A549 (cell line): Measurements from ENCODE around the gene GGT7. TPM values are rescaled to one million over a fixed set of nuclear protein-coding genes. Genes with fewer than 3 reads are reported as not detected.

Source experiments
- ATAC-seq, 2 experiments: fragments of 200-7000 bp in 1 of 2; fragments of >200 bp in 1 of 2; cut with Nextera tagmentation in 1 of 2; cut with Tn5 transposase in 1 of 2; 3 replicates each; pipeline versions ENCODE4 v1.8.0 to v1.9.1; 2018 to 2020; ENCODE audit warnings: mild to moderate bottlenecking in 1 of 2, moderate library complexity in 1 of 2
- CTCF ChIA-PET: fragments of 300-600 bp; sonication (Branson Sonifier 250); formaldehyde crosslinking; extraction: SDS; loops from one replicate; lab custom pipeline; 2021; ENCODE audit warnings: antibody characterized with exemption, inconsistent platforms; lab: Yijun Ruan, JAX
- POLR2A ChIA-PET: fragments of 350-600 bp; formaldehyde crosslinking; extraction: SDS; loops from one replicate; lab custom pipeline; 2021; ENCODE audit warnings: antibody characterized with exemption, inconsistent platforms; lab: Yijun Ruan, JAX
- DNase-seq, 2 experiments: peaks; one replicate each; pipeline versions ENCODE4 v3.0.0 to v3.0.0-alpha.2; 2011 to 2016; ENCODE audit warnings: low read depth in 1 of 2, low spot score in 1 of 2
- FAIRE-seq: peaks from 2 replicates; lab custom pipeline; 2011; peaks lifted over from hg19 to GRCh38; lab: Jason Lieb, UNC
- H3K27ac ChIP-seq, 2 experiments: fragments of >200 bp; sonication (Bioruptor Twin); formaldehyde crosslinking; 3 replicates each; pipeline ENCODE4 v1.5.1; 2016 to 2017
- H3K4me1 ChIP-seq: fragments of >200 bp; sonication (Bioruptor Twin); formaldehyde crosslinking; 3 replicates; pipeline ENCODE4 v1.6.1; 2016
- H3K4me2 ChIP-seq: fragments of >200 bp; sonication (Bioruptor Twin); formaldehyde crosslinking; 3 replicates; pipeline ENCODE4 v1.6.1; 2016
- H3K4me3 ChIP-seq: fragments of >200 bp; sonication (Bioruptor Twin); formaldehyde crosslinking; 3 replicates; pipeline ENCODE4 v1.5.1; 2016
- H3K9me3 ChIP-seq: fragments of >200 bp; sonication (Bioruptor Twin); formaldehyde crosslinking; 3 replicates; pipeline ENCODE4 v1.6.1; 2016
- ATOH8 ChIP-seq: fragments of 250-450 bp; sonication (Bioruptor Pico); IDR thresholded peaks from 2 replicates; pipeline ENCODE4 v1.5.0; 2020; ENCODE audit warnings: low read depth, mild to moderate bottlenecking, moderate library complexity
- BHLHE40 ChIP-seq: IDR thresholded peaks from 2 replicates; pipeline ENCODE4 v1.6.1; 2012; ENCODE audit warnings: low read depth, low read length, inconsistent platforms
- CBX2 ChIP-seq: fragments of 200-600 bp; sonication (generic); IDR thresholded peaks from 2 replicates; pipeline ENCODE4 v1.6.1; 2016; ENCODE audit warnings: low read depth, mild to moderate bottlenecking, borderline replicate concordance
- CEBPB ChIP-seq, 2 experiments: fragments of >200 bp in 1 of 2; sonication (Bioruptor Twin) in 1 of 2; formaldehyde crosslinking in 1 of 2; IDR thresholded peaks; 2 replicates each; pipeline ENCODE4 v1.6.1; 2012 to 2016
- CHD4 ChIP-seq: fragments of 200-600 bp; sonication (generic); IDR thresholded peaks from 2 replicates; pipeline ENCODE4 v1.6.1; 2016; ENCODE audit warnings: antibody characterized with exemption, mild to moderate bottlenecking, borderline replicate concordance
- CTCF ChIP-seq: fragments of >200 bp; sonication (Bioruptor Twin); formaldehyde crosslinking; IDR thresholded peaks from 3 replicates; pipeline ENCODE4 v1.5.1; 2016
- EHF ChIP-seq: fragments of 250-450 bp; sonication (Bioruptor Pico); IDR thresholded peaks from 2 replicates; pipeline ENCODE4 v1.5.0; 2020; ENCODE audit warnings: mild to moderate bottlenecking
- EHMT2 ChIP-seq: fragments of 200-600 bp; sonication (generic); IDR thresholded peaks from 2 replicates; pipeline ENCODE4 v1.6.1; 2016; ENCODE audit warnings: antibody characterized with exemption, low read depth, mild to moderate bottlenecking, moderate library complexity
- ESRRA ChIP-seq: fragments of 150-350 bp; IDR thresholded peaks from 2 replicates; pipeline ENCODE4 v1.6.1; 2014; ENCODE audit warnings: mild to moderate bottlenecking, low read length, borderline replicate concordance
- FOSB ChIP-seq: fragments of 250-450 bp; sonication (Bioruptor Pico); IDR thresholded peaks from 2 replicates; pipeline ENCODE4 v1.5.0; 2020; ENCODE audit warnings: mild to moderate bottlenecking, moderate library complexity
- GATA3 ChIP-seq: IDR thresholded peaks from 2 replicates; pipeline ENCODE4 v1.6.1; 2012; ENCODE audit warnings: borderline replicate concordance
- HDAC2 ChIP-seq: fragments of 200-600 bp; sonication (generic); IDR thresholded peaks from 2 replicates; pipeline ENCODE4 v1.6.1; 2016
- HOXB5 ChIP-seq: fragments of 250-450 bp; sonication (Bioruptor Pico); IDR thresholded peaks from 2 replicates; pipeline ENCODE4 v1.5.0; 2020; ENCODE audit warnings: mild to moderate bottlenecking, moderate library complexity
- MAFK ChIP-seq: fragments of 450-650 bp; IDR thresholded peaks from 2 replicates; pipeline ENCODE4 v1.6.1; 2014; ENCODE audit not compliant: partially characterized antibody
- MAZ ChIP-seq: fragments of 150-350 bp; IDR thresholded peaks from 2 replicates; pipeline ENCODE4 v1.6.1; 2014; ENCODE audit warnings: antibody characterized with exemption, low read depth, low read length, borderline replicate concordance
- MYC ChIP-seq: IDR thresholded peaks from 2 replicates; pipeline ENCODE4 v1.6.1; 2012; ENCODE audit warnings: mild to moderate bottlenecking, inconsistent platforms, low read length, improper control_type of control experiment, borderline replicate concordance
- NFE2L2 ChIP-seq: fragments of 150-350 bp; conservative IDR thresholded peaks from 2 replicates; pipeline ENCODE4 v1.6.1; 2014; ENCODE audit warnings: low read length
- NPAS2 ChIP-seq: fragments of 250-450 bp; sonication (Bioruptor Pico); IDR thresholded peaks from 2 replicates; pipeline ENCODE4 v1.8.0; 2022; ENCODE audit warnings: mild to moderate bottlenecking, moderate library complexity, borderline replicate concordance
- PBX3 ChIP-seq: IDR thresholded peaks from 2 replicates; pipeline ENCODE4 v1.6.1; 2012
- PHF8 ChIP-seq: fragments of 200-600 bp; sonication (generic); IDR thresholded peaks from 2 replicates; pipeline ENCODE4 v1.6.1; 2016; ENCODE audit warnings: low read depth, mild to moderate bottlenecking, antibody characterized with exemption, moderate library complexity, borderline replicate concordance
- POLR2A ChIP-seq: IDR thresholded peaks from 2 replicates; pipeline ENCODE4 v1.6.1; 2012; ENCODE audit warnings: mild to moderate bottlenecking, low read length
- POLR2AphosphoS2 ChIP-seq: conservative IDR thresholded peaks from 2 replicates; pipeline ENCODE4 v1.6.1; 2012; ENCODE audit warnings: low read length, improper control_type of control experiment, inconsistent platforms
- RAD21 ChIP-seq, 2 experiments: fragments of >200 bp in 1 of 2; sonication (Bioruptor Twin) in 1 of 2; formaldehyde crosslinking in 1 of 2; IDR thresholded peaks in 1 of 2; conservative IDR thresholded peaks in 1 of 2; 2 replicates in 1 of 2; 3 replicates in 1 of 2; pipeline ENCODE4 v1.6.1; 2012 to 2018; ENCODE audit warnings: inconsistent platforms in 1 of 2
- RARB ChIP-seq: fragments of 250-450 bp; sonication (Bioruptor Pico); IDR thresholded peaks from 2 replicates; pipeline ENCODE4 v1.8.0; 2021; ENCODE audit warnings: mild to moderate bottlenecking, moderate library complexity
- RFX5 ChIP-seq: fragments of 450-650 bp; IDR thresholded peaks from 2 replicates; pipeline ENCODE4 v1.7.1; 2014; ENCODE audit warnings: antibody characterized with exemption, mild to moderate bottlenecking, moderate library complexity
- RNF2 ChIP-seq: fragments of 200-600 bp; sonication (generic); IDR thresholded peaks from 2 replicates; pipeline ENCODE4 v1.6.1; 2016; ENCODE audit warnings: low read depth, mild to moderate bottlenecking, antibody characterized with exemption, moderate library complexity, borderline replicate concordance
- SREBF2 ChIP-seq: fragments of 450-650 bp; IDR thresholded peaks from 2 replicates; pipeline ENCODE4 v1.6.1; 2014; ENCODE audit warnings: mild to moderate bottlenecking, moderate library complexity
- TP53 ChIP-seq: fragments of 250-450 bp; sonication (Bioruptor Pico); IDR thresholded peaks from 2 replicates; pipeline ENCODE4 v1.5.0; 2021; ENCODE audit warnings: mild to moderate bottlenecking, moderate library complexity
- ZFP36 ChIP-seq: fragments of 450-650 bp; IDR thresholded peaks from 2 replicates; pipeline ENCODE4 v1.6.1; 2014; ENCODE audit warnings: borderline replicate concordance; ENCODE audit not compliant: partially characterized antibody
- ZNF302 ChIP-seq: fragments of 250-450 bp; sonication (Bioruptor Pico); IDR thresholded peaks from 2 replicates; pipeline ENCODE4 v1.9.0; 2021; ENCODE audit warnings: inconsistent platforms, mild to moderate bottlenecking, moderate library complexity
- WGBS: methylation state at CpG from one replicate; pipeline ENCODE4 v1.1.6; 2017; ENCODE audit errors: missing lambda C conversion rate; 5-methylcytosine and 5-hydroxymethylcytosine counted together
- polyA plus RNA-seq, 4 experiments: library from polyadenylated mRNA; depleted of rRNA in 3 of 4; stranded (reverse); fragments of >200 nt; fragmentation: RNase III in 1 of 4; extraction: RNeasy Plus Mini Kit Qiagen cat#74134 plus additional on column Dnase treatment in 1 of 4; gene quantifications; 2 replicates in 3 of 4; 3 replicates in 1 of 4; pipeline ENCODE4 v1.2.3, GENCODE V29; 2011 to 2017

GGT7 gene
- polyA plus RNA-seq, 2 of the 4 experiments (the other 2 are of a cell fraction) = 3.5 to 9.1 TPM

GRCh38 chr20:34817801-34818200 lies 54.9 kb downstream of the GGT7 start:
- peaks cover 7% of the 10 kb centered on the region; the same call in 1 of the 3 replicates for H3K4me1 ChIP-seq
- ATAC-seq (no peak), FAIRE-seq (no peak), DNase-seq (no peak)
- 50% methylated on average over 2 of the region's 2 CpGs for WGBS
- TF ChIP-seq ESRRA (no peak), MAFK (no peak), POLR2AphosphoS2 (no peak), RARB (CRISPR knock-in tag) (no peak), PBX3 (no peak), FOSB (CRISPR knock-in tag) (no peak), RNF2 (no peak), SREBF2 (no peak), NFE2L2 (no peak), BHLHE40 (no peak), CEBPB (IDR thresholded peaks at IDR 0.05) (no peak), CTCF (no peak), TP53 (CRISPR knock-in tag) (no peak), HOXB5 (CRISPR knock-in tag) (no peak)
- H3K4me2 ChIP-seq = no peak overlapping the region
- H3K4me3 ChIP-seq = no peak overlapping the region
- no peaks in the 10 kb centered on the region for H3K9me3 ChIP-seq
- H3K27ac ChIP-seq = no peak overlapping the region
- CTCF ChIA-PET = interaction anchor here (1.3 to 2.1 kb wide), 5 partner anchors 10 to 48 kb away, joined by 5 to 7 read pairs (median 7); no protein-coding TSS in a partner anchor
- POLR2A ChIA-PET = no interaction called here

GRCh38 chr20:34817072-34817471 lies 55.6 kb downstream of the GGT7 start:
- Histone ChIP-seq H3K4me1 (peaks cover 3% of the 10 kb centered on the region; the same call in 1 of the 3 replicates), H3K4me3 (no peak overlapping the region), H3K9me3 (no peaks in the 10 kb centered on the region), H3K4me2 (no peak overlapping the region), H3K27ac (no peak overlapping the region)
- FAIRE-seq = no peak
- POLR2A ChIA-PET = no interaction called here
- TF ChIP-seq EHF (CRISPR knock-in tag) (no peak), POLR2AphosphoS2 (no peak), HDAC2 (no peak), ZNF302 (no peak), RFX5 (no peak), MAZ (no peak), HOXB5 (CRISPR knock-in tag) (no peak), RNF2 (no peak), CTCF (no peak), ATOH8 (no peak), GATA3 (no peak), RAD21 (conservative IDR thresholded peaks at IDR 0.05 in 1 of 2, IDR thresholded peaks at IDR 0.05 in 1 of 2) (no peak), EHMT2 (no peak), NPAS2 (CRISPR knock-in tag) (no peak), PHF8 (no peak), MYC (no peak), CBX2 (no peak), POLR2A (no peak), CHD4 (no peak), ZFP36 (no peak)
- CTCF ChIA-PET = interaction anchor here (0.6 to 2.1 kb wide), 5 partner anchors 10 to 453 kb away, joined by 3 to 7 read pairs (median 7); no protein-coding TSS in a partner anchor
- ATAC-seq = no peak
- no peak for DNase-seq
- WGBS = 49% methylated on average over 2 of the region's 2 CpGs
